DND-41 (cell line): ENCODE data around the gene TMC3.

Source experiments
- EZH2 ChIP-seq: IDR thresholded peaks from 3 replicates; pipeline ENCODE4 v1.6.1; 2012; ENCODE audit warnings: borderline replicate concordance, low read depth, mild to moderate bottlenecking, moderate library complexity, low read length, inconsistent platforms; ENCODE audit not compliant: severe bottlenecking
- TF ChIP-seq, protein P1 (sequence below): IDR thresholded peaks from 2 replicates; pipeline ENCODE4 v1.5.1; 2012; ENCODE audit warnings: borderline replicate concordance, low read length, moderate library complexity, mild to moderate bottlenecking; ENCODE audit not compliant: poor library complexity, severe bottlenecking; ENCODE audit errors: extremely low read depth

DNA sequence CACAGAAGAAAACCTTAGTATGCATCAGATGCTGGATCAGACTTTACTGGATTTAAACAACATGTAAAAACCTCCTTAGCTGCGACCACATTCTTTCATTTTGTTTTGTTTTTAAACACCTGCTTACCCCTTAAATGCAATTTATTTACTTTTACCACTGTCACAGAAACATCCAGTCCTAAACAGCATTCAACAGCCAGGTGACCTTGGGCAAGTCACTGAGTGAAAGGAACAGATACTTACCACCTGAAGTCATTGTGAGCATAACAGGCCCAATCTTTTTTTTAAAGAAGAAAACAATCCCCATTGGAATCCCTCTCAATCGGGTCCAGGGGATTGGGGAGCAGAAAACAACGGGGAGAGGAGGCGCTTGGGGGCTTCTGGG lies 50.5 kb downstream of the TMC3 start:
- TF ChIP-seq, protein P1, sequence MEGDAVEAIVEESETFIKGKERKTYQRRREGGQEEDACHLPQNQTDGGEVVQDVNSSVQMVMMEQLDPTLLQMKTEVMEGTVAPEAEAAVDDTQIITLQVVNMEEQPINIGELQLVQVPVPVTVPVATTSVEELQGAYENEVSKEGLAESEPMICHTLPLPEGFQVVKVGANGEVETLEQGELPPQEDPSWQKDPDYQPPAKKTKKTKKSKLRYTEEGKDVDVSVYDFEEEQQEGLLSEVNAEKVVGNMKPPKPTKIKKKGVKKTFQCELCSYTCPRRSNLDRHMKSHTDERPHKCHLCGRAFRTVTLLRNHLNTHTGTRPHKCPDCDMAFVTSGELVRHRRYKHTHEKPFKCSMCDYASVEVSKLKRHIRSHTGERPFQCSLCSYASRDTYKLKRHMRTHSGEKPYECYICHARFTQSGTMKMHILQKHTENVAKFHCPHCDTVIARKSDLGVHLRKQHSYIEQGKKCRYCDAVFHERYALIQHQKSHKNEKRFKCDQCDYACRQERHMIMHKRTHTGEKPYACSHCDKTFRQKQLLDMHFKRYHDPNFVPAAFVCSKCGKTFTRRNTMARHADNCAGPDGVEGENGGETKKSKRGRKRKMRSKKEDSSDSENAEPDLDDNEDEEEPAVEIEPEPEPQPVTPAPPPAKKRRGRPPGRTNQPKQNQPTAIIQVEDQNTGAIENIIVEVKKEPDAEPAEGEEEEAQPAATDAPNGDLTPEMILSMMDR, result no peak
- no peak for TF ChIP-seq EZH2
